SKM-1 (cell line): Measurements from ENCODE around the gene RSPRY1.

ENCODE experiments used
- DNase-seq: peaks from one replicate; lab custom pipeline; 2025; ENCODE audit not compliant: unreplicated experiment; lab: John Stamatoyannopoulos, UW

RSPRY1 gene

DNA sequence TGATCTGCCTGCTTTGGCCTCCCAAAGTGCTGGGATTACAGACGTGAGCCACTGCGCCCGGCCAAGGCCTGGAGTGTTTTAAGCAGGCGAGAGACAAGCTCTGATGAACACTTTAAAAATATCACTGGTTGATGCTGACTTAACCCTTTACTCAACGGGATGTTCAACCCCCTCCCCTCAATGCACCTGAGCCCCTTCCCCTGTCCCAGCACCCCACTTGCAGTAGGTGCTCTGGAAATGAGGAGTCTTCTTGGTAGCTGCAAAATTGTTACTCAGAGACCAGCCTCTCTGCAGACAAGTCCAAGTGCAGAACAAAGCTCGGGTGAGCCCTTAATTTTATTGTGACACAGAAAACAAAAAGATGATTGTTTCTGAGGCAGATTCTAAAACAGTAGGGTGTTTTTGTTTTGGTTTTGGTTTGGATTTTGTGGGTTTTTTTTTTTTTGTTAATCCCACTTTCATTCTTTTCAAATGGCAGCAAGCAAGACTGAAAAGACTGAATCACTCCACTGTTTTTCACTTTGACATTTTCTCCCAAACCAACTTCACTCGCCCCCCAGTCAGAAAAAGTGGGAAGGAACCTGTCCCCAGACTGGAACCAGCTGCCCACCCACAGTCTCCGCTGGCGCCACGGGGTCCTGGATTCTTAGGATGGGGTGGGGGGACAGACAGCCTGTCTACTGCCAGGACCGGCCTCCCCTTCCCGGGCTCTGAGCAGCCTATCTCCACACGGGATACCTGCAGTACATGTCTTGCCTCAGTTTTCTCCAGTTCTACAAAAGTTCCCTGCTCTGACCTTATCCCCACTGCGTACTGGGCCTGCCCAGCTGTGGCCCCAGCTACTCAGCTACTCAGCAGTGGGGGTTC is 103.5 kb downstream of the RSPRY1 start:
- DNase-seq = no peak
